OCI-LY7 (cell line): ENCODE data around the gene ASB2. TPM values are rescaled to one million over a fixed set of nuclear protein-coding genes. Genes with fewer than 3 reads are reported as not detected.

Experiments
- BruUV-seq: library from RNA; stranded (reverse); fragments of 400-500 nt; replicated peaks from 2 replicates; lab custom pipeline; 2021; lab: Mats Ljungman, UMichigan
- CTCF ChIA-PET: fragments of 300-600 bp; sonication (Branson Sonifier 250); formaldehyde crosslinking; loops from one replicate; lab custom pipeline; 2022; ENCODE audit warnings: antibody characterized with exemption; ENCODE audit not compliant: unreplicated experiment; lab: Charles Lee
- POLR2A ChIA-PET: fragments of 300-600 bp; sonication (Branson Sonifier 250); formaldehyde crosslinking; loops from one replicate; lab custom pipeline; 2022; ENCODE audit warnings: antibody characterized with exemption; lab: Charles Lee
- DNase-seq: peaks from one replicate; pipeline ENCODE4 v3.0.0-alpha.2; 2015; ENCODE audit warnings: low spot score
- H2AFZ ChIP-seq: fragments of 200-600 bp; sonication (generic), shearing (Covaris generic); 2 replicates; pipeline ENCODE4 v1.6.1; 2014; ENCODE audit warnings: mild to moderate bottlenecking, antibody characterized with exemption, low read length, moderate library complexity
- H3K27ac ChIP-seq: fragments of 200-600 bp; sonication (generic); 2 replicates; pipeline ENCODE4 v1.5.1; 2014; ENCODE audit warnings: mixed run types, low read depth, mild to moderate bottlenecking, moderate library complexity, low read length, inconsistent platforms; ENCODE audit not compliant: poor library complexity, severe bottlenecking
- H3K36me3 ChIP-seq: fragments of 200-600 bp; sonication (generic); 2 replicates; pipeline ENCODE4 v1.6.1; 2014; ENCODE audit warnings: mild to moderate bottlenecking, antibody characterized with exemption, low read length, moderate library complexity, mixed read lengths; ENCODE audit not compliant: insufficient read depth
- H3K4me1 ChIP-seq: fragments of 200-600 bp; sonication (generic); 2 replicates; pipeline ENCODE4 v1.5.1; 2014; ENCODE audit warnings: mild to moderate bottlenecking, low read length; ENCODE audit not compliant: insufficient read depth, poor library complexity, severe bottlenecking
- H3K4me2 ChIP-seq: fragments of 200-600 bp; sonication (generic); 2 replicates; pipeline ENCODE4 v1.6.1; 2014; ENCODE audit warnings: mild to moderate bottlenecking, low read length
- H3K4me3 ChIP-seq: fragments of 200-600 bp; sonication (generic); 2 replicates; pipeline ENCODE4 v1.5.1; 2014; ENCODE audit warnings: mild to moderate bottlenecking, low read depth, low read length; ENCODE audit not compliant: poor library complexity, severe bottlenecking
- H3K79me2 ChIP-seq: fragments of 200-600 bp; sonication (generic); 2 replicates; pipeline ENCODE4 v1.6.1; 2016; ENCODE audit warnings: low read depth, mild to moderate bottlenecking, low read length, moderate library complexity, mixed read lengths; ENCODE audit not compliant: insufficient read depth
- H3K9me2 ChIP-seq: fragments of 200-600 bp; sonication (generic); 2 replicates; pipeline ENCODE4 v1.6.1; 2016; ENCODE audit warnings: mild to moderate bottlenecking, low read length, mixed read lengths; ENCODE audit not compliant: insufficient read depth
- H3K9me3 ChIP-seq: fragments of 200-600 bp; sonication (generic); 2 replicates; pipeline ENCODE4 v1.6.1; 2014; ENCODE audit warnings: mild to moderate bottlenecking, mixed run types, low read length, mixed read lengths
- H4K20me1 ChIP-seq: fragments of 200-600 bp; sonication (generic); 2 replicates; pipeline ENCODE4 v1.6.1; 2014; ENCODE audit warnings: mild to moderate bottlenecking, antibody characterized with exemption, low read length, moderate library complexity, mixed read lengths; ENCODE audit not compliant: insufficient read depth
- EZH2phosphoT487 ChIP-seq: fragments of 200-600 bp; sonication (generic); IDR thresholded peaks from 2 replicates; pipeline ENCODE4 v1.6.1; 2018; ENCODE audit warnings: low read depth, borderline replicate concordance, mild to moderate bottlenecking, mixed run types, antibody characterized with exemption, low read length, moderate library complexity, mixed read lengths
- intact Hi-C: fragments of 100-400 bp; cut with micrococcal nuclease; formaldehyde crosslinking; loops from one replicate; pipeline ENCODE4 v1.10.0; 2022; ENCODE audit not compliant: unreplicated experiment
- total RNA-seq, 2 experiments: library from RNA; depleted of rRNA in 1 of 2; stranded (reverse); fragments of >200 nt in 1 of 2; shearing (Covaris generic) in 1 of 2; gene quantifications; 2 replicates each; pipeline ENCODE4 v1.2.3, GENCODE V29; 2014 to 2022
- TF ChIP-seq, protein P1 (sequence below): fragments of 200-600 bp; sonication (generic); conservative IDR thresholded peaks from 2 replicates; pipeline ENCODE4 v1.5.1; 2014; ENCODE audit warnings: mild to moderate bottlenecking, antibody characterized with exemption, low read length, moderate library complexity, mixed read lengths

Gene ASB2
- total RNA-seq, 2 experiments from 2014 or later = 21.7 to 23.6 TPM

DNA sequence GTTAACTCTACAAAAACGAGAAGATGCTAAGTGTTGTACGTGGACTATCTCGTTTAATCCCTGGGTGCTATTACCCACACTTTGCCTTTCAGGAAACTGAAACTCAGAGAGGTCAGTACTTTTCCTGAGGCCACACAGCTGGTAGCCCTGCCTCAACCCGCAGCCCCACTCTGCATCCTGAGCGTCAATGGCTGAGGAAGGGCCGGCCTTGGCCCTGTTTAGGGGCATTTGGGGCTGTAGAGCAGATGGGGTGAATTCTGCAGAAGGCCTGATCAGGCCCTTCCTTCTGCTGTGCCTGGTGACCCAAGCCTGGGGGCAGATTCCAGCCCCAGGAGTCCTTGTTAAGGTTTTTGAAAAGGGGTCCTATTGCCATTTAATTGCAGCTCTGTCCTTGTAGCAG, 17.0 kb upstream of the ASB2 start:
- ChIA-PET POLR2A (interaction anchor here (0.8 to 1.0 kb wide), 2 partner anchors 17 to 72 kb away, joined by 3 to 5 read pairs; partner anchors contain the start of gene ASB2), CTCF (interaction anchor here (0.6 kb wide), 1 partner anchor 53 kb away, joined by 3 read pairs; no protein-coding TSS in a partner anchor)
- H3K4me1 ChIP-seq = peaks cover 8% of the 10 kb centered on the region
- no peak for TF ChIP-seq EZH2phosphoT487
- TF ChIP-seq, protein P1, sequence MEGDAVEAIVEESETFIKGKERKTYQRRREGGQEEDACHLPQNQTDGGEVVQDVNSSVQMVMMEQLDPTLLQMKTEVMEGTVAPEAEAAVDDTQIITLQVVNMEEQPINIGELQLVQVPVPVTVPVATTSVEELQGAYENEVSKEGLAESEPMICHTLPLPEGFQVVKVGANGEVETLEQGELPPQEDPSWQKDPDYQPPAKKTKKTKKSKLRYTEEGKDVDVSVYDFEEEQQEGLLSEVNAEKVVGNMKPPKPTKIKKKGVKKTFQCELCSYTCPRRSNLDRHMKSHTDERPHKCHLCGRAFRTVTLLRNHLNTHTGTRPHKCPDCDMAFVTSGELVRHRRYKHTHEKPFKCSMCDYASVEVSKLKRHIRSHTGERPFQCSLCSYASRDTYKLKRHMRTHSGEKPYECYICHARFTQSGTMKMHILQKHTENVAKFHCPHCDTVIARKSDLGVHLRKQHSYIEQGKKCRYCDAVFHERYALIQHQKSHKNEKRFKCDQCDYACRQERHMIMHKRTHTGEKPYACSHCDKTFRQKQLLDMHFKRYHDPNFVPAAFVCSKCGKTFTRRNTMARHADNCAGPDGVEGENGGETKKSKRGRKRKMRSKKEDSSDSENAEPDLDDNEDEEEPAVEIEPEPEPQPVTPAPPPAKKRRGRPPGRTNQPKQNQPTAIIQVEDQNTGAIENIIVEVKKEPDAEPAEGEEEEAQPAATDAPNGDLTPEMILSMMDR = no peak
- H3K36me3 ChIP-seq = no peaks in the 10 kb centered on the region
- no peak overlapping the region for H3K4me2 ChIP-seq
- no peak for DNase-seq
- no peak overlapping the region for H3K4me3 ChIP-seq
- no peaks in the 10 kb centered on the region for H3K9me2 ChIP-seq
- H3K79me2 ChIP-seq = no peaks in the 10 kb centered on the region
- H4K20me1 ChIP-seq = no peaks in the 10 kb centered on the region
- H3K27ac ChIP-seq = no peak overlapping the region
- H2AFZ ChIP-seq = no peak overlapping the region
- intact Hi-C loops = no loop called here
- BruUV-seq = no TSS peak
- no peaks in the 10 kb centered on the region for H3K9me3 ChIP-seq

DNA sequence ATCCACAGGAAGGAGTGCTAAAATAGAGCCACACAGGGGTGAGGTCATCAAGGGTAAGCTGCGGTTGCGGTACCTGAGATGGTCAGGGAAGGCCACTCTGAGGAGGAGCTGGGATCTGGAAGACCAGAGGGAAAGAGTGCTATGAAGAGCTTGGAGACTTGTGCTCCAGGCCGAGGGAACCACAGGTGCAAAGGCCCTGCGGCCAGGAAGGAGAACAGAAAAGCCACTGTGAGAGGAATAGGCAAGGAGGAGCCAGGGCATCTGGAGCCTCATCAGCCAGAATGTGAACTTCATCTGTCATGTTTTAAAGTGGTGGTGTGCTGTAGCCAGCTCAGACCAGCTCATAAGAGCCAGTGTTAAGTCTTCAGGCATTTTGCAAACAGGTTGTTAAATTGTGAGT, 15.3 kb upstream of the ASB2 start:
- intact Hi-C loops = no loop called here
- Histone ChIP-seq H3K4me3 (no peak overlapping the region), H2AFZ (no peak overlapping the region), H3K36me3 (no peaks in the 10 kb centered on the region), H3K79me2 (no peaks in the 10 kb centered on the region), H3K9me2 (no peaks in the 10 kb centered on the region), H3K4me2 (no peak overlapping the region), H4K20me1 (no peaks in the 10 kb centered on the region), H3K27ac (no peak overlapping the region), H3K9me3 (no peaks in the 10 kb centered on the region), H3K4me1 (peaks cover 8% of the 10 kb centered on the region)
- TF ChIP-seq, protein P1 = no peak
- no peak for TF ChIP-seq EZH2phosphoT487
- BruUV-seq = no TSS peak
- POLR2A ChIA-PET = interaction anchor here (0.6 to 1.4 kb wide), 3 partner anchors 9 to 177 kb away, joined by 3 to 5 read pairs (median 4); no protein-coding TSS in a partner anchor
- CTCF ChIA-PET = no interaction called here
- DNase-seq = no peak

DNA sequence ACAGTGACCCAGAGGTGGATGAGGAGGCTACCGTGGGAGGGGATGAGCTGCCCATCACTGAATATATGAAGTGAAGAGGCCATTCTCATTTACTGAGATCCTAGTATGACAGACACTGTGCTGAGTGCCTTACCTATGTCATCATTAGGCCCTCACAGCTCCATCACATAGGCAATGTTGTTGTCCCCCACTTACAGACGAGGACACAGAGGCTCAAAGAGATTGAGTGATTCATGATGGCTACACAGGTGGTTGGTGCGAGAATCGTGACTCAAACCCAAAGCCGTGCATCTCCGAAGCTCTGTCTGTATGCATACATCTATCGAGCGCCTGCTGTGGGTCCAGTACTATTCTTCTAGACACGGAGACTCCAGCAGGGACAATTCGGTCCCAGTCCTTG, 14.8 kb upstream of the ASB2 start:
- DNase-seq = no peak
- no peak overlapping the region for H3K4me2 ChIP-seq
- no peaks in the 10 kb centered on the region for H4K20me1 ChIP-seq
- BruUV-seq = no TSS peak
- TF ChIP-seq EZH2phosphoT487 = no peak
- TF ChIP-seq, protein P1 = no peak
- POLR2A ChIA-PET = interaction anchor here (1.2 to 1.4 kb wide), 3 partner anchors 9 to 33 kb away, joined by 3 to 5 read pairs (median 4); no protein-coding TSS in a partner anchor
- H3K79me2 ChIP-seq = no peaks in the 10 kb centered on the region
- no peak overlapping the region for H3K27ac ChIP-seq
- intact Hi-C loops = no loop called here
- H3K9me2 ChIP-seq = no peaks in the 10 kb centered on the region
- H3K4me3 ChIP-seq = no peak overlapping the region
- no peak overlapping the region for H2AFZ ChIP-seq
- H3K9me3 ChIP-seq = no peaks in the 10 kb centered on the region
- CTCF ChIA-PET = no interaction called here
- H3K36me3 ChIP-seq = no peaks in the 10 kb centered on the region
- peaks cover 8% of the 10 kb centered on the region for H3K4me1 ChIP-seq
